C4-2B (cell line): ENCODE measurements around the gene KRT33B.

Experiments
- H3K27ac ChIP-seq: fragments of 450-650 bp; 2 replicates; pipeline ENCODE4 v1.5.1; 2017
- ZFX ChIP-seq: fragments of 450-650 bp; IDR thresholded peaks from 2 replicates; pipeline ENCODE4 v1.6.1; 2017
- TF ChIP-seq, protein P1 (sequence below): fragments of 450-650 bp; conservative IDR thresholded peaks from 2 replicates; pipeline ENCODE4 v1.5.1; 2017; ENCODE audit warnings: mild to moderate bottlenecking

The KRT33B gene

DNA sequence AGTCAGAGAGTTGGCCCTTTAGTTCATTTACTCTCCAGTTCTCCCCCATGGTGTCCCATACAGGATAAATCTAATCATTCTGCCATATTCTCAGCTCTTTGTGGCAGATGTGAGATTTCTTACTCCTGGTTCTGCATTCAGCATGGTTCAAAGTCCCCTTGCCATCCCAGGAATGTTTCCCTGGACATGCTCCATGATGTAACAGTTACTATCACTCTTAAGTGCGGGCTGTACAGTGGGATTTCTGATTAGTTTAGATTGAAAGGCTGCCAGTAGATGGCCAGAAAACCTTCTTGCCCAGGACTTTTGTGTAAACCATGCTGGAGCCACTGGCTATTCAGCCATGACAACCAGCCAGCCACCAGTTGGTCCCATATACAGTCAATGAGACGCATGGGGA lies 44.4 kb upstream of the KRT33B start:
- no peak overlapping the region for H3K27ac ChIP-seq
- no peak for TF ChIP-seq ZFX
- TF ChIP-seq, protein P1, sequence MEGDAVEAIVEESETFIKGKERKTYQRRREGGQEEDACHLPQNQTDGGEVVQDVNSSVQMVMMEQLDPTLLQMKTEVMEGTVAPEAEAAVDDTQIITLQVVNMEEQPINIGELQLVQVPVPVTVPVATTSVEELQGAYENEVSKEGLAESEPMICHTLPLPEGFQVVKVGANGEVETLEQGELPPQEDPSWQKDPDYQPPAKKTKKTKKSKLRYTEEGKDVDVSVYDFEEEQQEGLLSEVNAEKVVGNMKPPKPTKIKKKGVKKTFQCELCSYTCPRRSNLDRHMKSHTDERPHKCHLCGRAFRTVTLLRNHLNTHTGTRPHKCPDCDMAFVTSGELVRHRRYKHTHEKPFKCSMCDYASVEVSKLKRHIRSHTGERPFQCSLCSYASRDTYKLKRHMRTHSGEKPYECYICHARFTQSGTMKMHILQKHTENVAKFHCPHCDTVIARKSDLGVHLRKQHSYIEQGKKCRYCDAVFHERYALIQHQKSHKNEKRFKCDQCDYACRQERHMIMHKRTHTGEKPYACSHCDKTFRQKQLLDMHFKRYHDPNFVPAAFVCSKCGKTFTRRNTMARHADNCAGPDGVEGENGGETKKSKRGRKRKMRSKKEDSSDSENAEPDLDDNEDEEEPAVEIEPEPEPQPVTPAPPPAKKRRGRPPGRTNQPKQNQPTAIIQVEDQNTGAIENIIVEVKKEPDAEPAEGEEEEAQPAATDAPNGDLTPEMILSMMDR: no peak

DNA sequence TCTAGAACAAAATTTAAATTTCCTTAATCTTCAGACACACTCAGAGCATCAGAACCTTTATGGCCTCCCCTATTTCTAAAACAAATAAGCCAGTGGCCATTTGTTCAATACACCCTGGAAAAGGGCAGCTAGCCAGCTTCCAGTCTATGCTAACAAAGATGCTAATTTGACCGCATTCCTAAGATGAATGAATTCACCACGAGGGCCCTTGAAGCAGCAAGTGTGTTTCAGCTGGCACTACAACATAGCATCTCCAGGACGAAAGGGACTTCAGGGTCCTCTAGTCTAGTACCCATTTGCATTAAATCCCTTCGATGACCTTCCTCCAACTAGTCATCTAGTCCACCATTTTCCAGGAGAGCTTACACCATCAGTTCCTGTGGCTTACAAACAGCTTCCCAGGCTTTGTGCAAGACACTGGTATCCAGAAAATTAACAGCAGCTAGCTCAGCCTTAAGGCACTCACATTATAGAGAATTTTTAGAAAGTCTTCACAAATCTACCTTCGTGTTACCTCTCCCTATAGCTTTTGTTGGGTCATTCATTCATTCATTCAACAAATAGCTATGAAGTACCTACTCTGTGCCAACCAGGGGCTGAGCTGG lies 43.8 kb upstream of the KRT33B start:
- H3K27ac ChIP-seq: no peak overlapping the region
- TF ChIP-seq, protein P1: no peak
- TF ChIP-seq ZFX: no peak

DNA sequence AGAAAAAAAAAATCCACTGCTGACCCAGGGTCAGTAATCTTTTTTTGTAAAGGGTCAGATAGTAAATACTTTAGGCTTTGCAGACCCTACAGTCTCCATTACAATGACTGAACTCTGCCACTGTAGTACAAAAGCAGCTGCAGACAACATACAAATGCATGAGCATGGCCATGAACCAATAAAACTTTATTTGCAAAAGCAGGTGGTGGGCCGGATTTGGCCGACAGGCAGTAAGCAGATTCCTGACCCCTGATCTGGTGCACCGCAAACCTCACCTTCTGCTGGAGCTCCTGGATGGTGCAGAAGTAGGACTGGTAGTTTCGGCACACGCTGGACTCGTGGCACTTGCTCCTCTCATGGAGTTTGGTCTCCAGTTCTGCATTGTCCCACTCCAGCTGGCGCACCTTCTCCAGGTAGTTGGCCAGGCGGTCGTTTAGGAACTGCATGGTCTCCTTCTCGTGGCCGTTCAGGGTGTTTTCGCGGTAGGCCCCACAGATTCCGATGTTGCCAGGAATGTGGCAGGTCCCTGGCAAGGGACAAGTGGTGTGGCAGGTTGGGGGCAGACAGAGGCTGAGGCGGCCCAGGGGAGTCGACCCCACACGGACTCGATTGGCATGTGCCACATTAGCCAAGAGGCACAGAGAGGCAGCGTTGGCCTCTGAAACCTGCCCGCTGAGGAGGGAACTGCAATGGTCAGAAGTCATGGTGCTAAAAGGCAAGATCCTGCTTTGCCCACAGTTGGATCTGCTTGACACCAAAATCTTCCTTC lies 41.6 kb upstream of the KRT33B start:
- TF ChIP-seq, protein P1: no peak
- TF ChIP-seq ZFX: no peak
- H3K27ac ChIP-seq: no peak overlapping the region

DNA sequence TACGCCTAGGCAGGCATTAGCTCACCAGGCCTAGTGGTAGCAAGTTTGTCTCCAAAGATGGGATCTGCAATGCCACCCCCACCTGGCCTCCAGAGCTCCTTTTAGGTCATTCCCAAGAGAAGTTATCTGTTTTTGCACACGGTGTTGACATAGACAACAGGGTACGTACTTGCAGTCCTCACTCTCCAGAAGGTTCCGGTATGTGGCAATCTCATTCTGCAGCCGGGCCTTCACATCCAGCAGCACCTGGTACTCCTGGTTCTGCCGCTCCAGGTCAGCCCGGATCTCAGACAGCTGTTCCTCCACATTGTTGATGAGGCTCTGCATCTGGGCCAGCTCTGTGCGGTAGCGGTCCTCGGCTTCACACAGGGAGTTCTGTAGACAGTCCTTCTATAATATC lies 37.6 kb upstream of the KRT33B start:
- H3K27ac ChIP-seq: no peak overlapping the region
- TF ChIP-seq, protein P1: no peak
- TF ChIP-seq ZFX: no peak

DNA sequence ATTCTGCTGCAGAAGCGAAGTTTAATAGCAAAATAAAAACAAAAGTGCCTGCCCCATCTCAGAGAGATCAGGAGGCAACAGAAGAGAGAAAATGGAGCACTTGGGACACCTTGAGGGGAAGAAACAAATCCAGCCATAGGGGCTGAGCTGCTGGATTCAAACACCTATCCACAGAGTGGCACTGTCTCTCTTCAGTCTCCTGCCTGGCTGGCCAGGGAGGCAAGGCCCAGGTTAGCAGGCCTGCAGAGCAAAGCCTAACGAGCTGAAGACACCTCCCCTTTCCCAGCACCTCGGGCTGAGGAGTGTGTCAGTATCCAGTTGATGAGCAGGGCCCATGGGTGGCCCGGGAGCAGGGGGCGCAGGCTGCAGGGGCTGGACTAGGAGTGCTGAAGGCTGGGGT lies 36.6 kb upstream of the KRT33B start:
- no peak for TF ChIP-seq ZFX
- TF ChIP-seq, protein P1: no peak
- H3K27ac ChIP-seq: no peak overlapping the region

DNA sequence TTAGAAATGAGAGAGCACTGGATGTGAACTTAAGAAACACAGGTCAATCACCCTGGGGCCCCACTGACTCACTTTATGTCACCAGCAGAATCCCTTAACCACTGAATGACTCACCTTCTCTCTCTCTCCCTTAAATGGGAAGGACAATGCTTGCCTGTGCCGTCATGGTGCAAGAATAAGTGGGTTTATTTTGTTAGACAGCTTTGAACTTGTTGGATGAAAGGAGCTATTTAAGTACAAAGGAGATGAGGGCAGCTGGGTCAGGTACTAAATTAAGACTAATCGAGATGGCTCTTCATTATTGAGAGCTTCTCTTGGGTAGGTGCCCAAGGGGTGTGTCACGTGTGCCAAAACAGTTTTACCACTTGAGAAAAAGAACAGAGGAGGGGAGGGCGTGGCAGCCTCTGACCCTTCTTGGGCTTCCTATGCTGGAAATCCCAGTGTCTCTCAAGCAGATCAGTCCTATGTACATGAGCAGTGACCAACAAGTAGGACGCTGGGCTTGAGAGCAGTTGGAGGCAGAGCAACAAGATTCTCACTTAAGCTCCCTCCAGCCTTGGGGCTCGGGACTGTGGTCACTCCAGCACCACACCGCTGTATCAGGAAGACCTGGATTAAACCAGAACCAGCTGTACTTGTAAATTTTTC lies 34.5 kb upstream of the KRT33B start:
- TF ChIP-seq, protein P1: no peak
- TF ChIP-seq ZFX: no peak
- H3K27ac ChIP-seq: no peak overlapping the region

DNA sequence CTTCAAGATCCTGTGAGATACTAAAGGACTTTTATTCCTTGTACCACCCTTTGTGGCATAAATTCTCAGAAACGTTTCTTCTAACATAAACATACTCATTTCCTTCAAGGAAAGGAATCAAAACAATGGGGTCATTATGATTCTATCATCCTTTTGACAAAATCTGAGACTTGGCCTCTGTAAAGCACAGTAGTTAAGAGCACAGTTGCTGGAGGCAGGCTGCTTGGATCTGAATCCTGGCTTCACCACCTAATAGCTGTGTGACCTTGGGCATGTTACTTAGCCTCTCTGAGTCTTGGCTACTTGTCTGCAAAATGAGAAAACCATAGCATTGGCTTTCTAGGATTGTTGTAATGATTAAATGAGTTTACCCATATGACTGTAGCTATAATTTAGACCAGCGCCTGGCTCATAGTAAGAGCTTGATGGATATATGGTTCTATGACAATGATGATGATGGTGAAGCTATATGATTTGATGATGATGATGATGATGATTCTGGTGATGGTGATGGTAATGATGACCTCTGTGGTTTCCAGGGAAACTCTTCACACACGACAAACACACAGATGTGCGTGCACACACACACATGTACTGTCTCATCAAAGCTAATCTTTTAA lies 33.9 kb upstream of the KRT33B start:
- H3K27ac ChIP-seq: no peak overlapping the region
- TF ChIP-seq, protein P1: no peak
- TF ChIP-seq ZFX: no peak
